ENCODE results near the gene SMYD3. TPM values are rescaled to one million over a fixed set of nuclear protein-coding genes. Genes with fewer than 3 reads are reported as not detected.
"Not testable (repeated sequence)": the region's sequence is repeated elsewhere in the genome, so short reads cannot be mapped to it uniquely, and the experiment has no call there.

Gene SMYD3
- total RNA-seq, 1 donor from 2014 or later: 23.9 TPM

DNA sequence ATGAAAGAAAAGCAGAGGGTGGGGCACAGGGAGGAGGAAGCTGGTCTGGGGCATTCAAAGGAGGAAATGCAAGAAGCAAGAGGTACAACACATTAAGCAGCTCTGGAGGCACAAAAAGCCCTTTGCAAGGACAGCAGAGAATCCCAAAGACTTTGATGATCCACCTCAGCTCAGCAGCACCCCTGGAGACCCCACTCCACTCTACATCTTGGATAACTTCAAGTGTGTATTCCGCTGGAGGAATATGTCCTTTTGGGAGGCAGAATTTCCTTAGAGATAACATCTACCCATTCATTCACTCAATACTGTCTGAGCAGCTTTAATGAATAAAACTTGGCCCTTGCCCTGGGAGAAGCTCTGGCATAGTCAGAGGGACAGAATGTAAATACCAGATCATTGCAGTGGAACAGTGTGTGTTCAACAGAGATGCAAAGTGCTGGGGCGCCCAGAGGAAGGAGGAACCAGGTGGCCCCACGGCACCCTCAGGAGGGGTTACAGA lies 752.6 kb downstream of the SMYD3 start:
- Mint-ChIP-seq H3K36me3 (ENCODE audit: low read depth) (no peaks in the 10 kb centered on the region), H3K4me3 (no peak overlapping the region), H3K4me1 (no peaks in the 10 kb centered on the region), H3K27ac (no peak overlapping the region), H3K9me3 (peaks cover 4% of the 10 kb centered on the region), H3K27me3 (no peaks in the 10 kb centered on the region)
- DNase-seq: no peak
- intact Hi-C loops (cut with micrococcal nuclease): no loop called here

GRCh38 chr1:245753807-245754206 lies 753.3 kb downstream of the SMYD3 start:
- no peak overlapping the region for H3K4me3 Mint-ChIP-seq
- H3K27ac Mint-ChIP-seq: no peak overlapping the region
- no peaks in the 10 kb centered on the region for H3K4me1 Mint-ChIP-seq
- no peaks in the 10 kb centered on the region for H3K27me3 Mint-ChIP-seq
- intact Hi-C loops (cut with micrococcal nuclease): no loop called here
- H3K9me3 Mint-ChIP-seq: peaks cover 4% of the 10 kb centered on the region
- no peaks in the 10 kb centered on the region for H3K36me3 Mint-ChIP-seq (ENCODE audit: low read depth)
- DNase-seq: no peak

- no peak overlapping the region for H3K27ac Mint-ChIP-seq
- no peak overlapping the region for H3K4me3 Mint-ChIP-seq
- no peaks in the 10 kb centered on the region for H3K27me3 Mint-ChIP-seq
- intact Hi-C loops (cut with micrococcal nuclease): no loop called here
- peaks cover 3% of the 10 kb centered on the region for H3K9me3 Mint-ChIP-seq
- no peaks in the 10 kb centered on the region for H3K36me3 Mint-ChIP-seq (ENCODE audit: low read depth)
- no peak for DNase-seq
- no peaks in the 10 kb centered on the region for H3K4me1 Mint-ChIP-seq
Observed at GRCh38 chr1:245752561-245752960, 754.5 kb downstream of the SMYD3 start.

GRCh38 chr1:245751726-245752470 lies 755.2 kb downstream of the SMYD3 start:
- H3K4me1 Mint-ChIP-seq: no peaks in the 10 kb centered on the region
- no peak overlapping the region for H3K4me3 Mint-ChIP-seq
- intact Hi-C loops (cut with micrococcal nuclease): no loop called here
- peaks cover 3% of the 10 kb centered on the region for H3K9me3 Mint-ChIP-seq
- H3K27me3 Mint-ChIP-seq: no peaks in the 10 kb centered on the region
- DNase-seq: no peak
- no peak overlapping the region for H3K27ac Mint-ChIP-seq
- peaks cover 2% of the 10 kb centered on the region for H3K36me3 Mint-ChIP-seq (ENCODE audit: low read depth)

GRCh38 chr1:245751116-245751515 lies 756.0 kb downstream of the SMYD3 start:
- H3K4me1 Mint-ChIP-seq: no peaks in the 10 kb centered on the region
- intact Hi-C loops (cut with micrococcal nuclease): no loop called here

GRCh38 chr1:245750261-245750660 lies 756.8 kb downstream of the SMYD3 start:
- H3K9me3 Mint-ChIP-seq: peaks cover 10% of the 10 kb centered on the region
- no peak overlapping the region for H3K27ac Mint-ChIP-seq
- H3K27me3 Mint-ChIP-seq: no peaks in the 10 kb centered on the region
- no peak for DNase-seq
- H3K4me1 Mint-ChIP-seq: no peaks in the 10 kb centered on the region
- H3K4me3 Mint-ChIP-seq: no peak overlapping the region
- intact Hi-C loops (cut with micrococcal nuclease): no loop called here
- peaks cover 2% of the 10 kb centered on the region for H3K36me3 Mint-ChIP-seq (ENCODE audit: low read depth)

More at GRCh38 chr1:245751116-245751515, 756.0 kb downstream of the SMYD3 start:
- Mint-ChIP-seq H3K27ac (no peak overlapping the region), H3K27me3 (no peaks in the 10 kb centered on the region), H3K9me3 (peaks cover 6% of the 10 kb centered on the region), H3K36me3 (ENCODE audit: low read depth) (peaks cover 2% of the 10 kb centered on the region), H3K4me3 (no peak overlapping the region)
- DNase-seq: no peak

DNA sequence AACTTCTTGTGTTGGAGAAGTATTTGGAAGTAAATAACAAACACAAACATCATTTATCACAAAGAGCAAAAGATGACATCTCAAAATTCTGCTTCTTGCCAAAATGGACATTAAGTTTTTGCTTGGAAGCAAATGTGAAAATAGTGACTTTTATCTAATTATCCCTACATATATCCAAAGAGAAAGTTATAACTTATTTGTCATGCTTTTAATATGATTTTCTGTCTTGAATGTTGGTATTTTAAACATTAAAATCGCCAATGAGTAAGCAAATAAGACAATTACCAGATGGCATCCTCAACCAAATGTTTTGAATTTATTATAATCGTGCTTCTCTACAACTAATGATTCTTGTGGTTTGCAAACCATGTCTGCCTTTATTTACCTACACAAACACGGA lies 758.0 kb downstream of the SMYD3 start:
- Mint-ChIP-seq H3K9me3 (peaks cover 14% of the 10 kb centered on the region), H3K27ac (no peak overlapping the region), H3K27me3 (no peaks in the 10 kb centered on the region), H3K4me3 (no peak overlapping the region), H3K4me1 (no peaks in the 10 kb centered on the region), H3K36me3 (ENCODE audit: low read depth) (peaks cover 2% of the 10 kb centered on the region)
- intact Hi-C loops (cut with micrococcal nuclease): no loop called here
- no peak for DNase-seq

DNA sequence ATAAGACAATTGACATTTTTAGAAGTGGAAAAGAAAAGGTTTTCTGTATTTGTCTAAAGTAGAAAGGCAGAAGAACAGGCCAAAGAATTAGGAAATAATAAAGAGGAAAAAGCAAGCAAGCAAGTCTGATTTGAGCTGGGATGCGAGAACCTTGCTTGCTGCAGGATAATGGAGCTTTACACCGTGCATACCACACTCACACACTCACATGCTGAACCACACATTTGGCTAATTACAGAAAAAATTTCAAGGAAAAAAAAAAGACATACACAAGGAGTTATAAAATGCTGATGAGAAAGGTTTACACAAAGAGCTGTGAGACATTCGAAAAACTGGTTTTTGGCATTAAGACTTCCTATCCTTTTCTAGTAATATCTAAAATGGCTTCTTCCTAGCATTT lies 758.4 kb downstream of the SMYD3 start:
- no peak overlapping the region for H3K27ac Mint-ChIP-seq
- no peak overlapping the region for H3K4me3 Mint-ChIP-seq
- no peak for DNase-seq
- H3K27me3 Mint-ChIP-seq: no peaks in the 10 kb centered on the region
- peaks cover 14% of the 10 kb centered on the region for H3K9me3 Mint-ChIP-seq
- intact Hi-C loops (cut with micrococcal nuclease): no loop called here
- H3K36me3 Mint-ChIP-seq (ENCODE audit: low read depth): peaks cover 2% of the 10 kb centered on the region
- no peaks in the 10 kb centered on the region for H3K4me1 Mint-ChIP-seq

- DNase-seq: no peak
- Mint-ChIP-seq H3K4me3 (no peak overlapping the region), H3K36me3 (ENCODE audit: low read depth) (peaks cover 2% of the 10 kb centered on the region), H3K4me1 (no peaks in the 10 kb centered on the region), H3K9me3 (peaks cover 14% of the 10 kb centered on the region), H3K27me3 (no peaks in the 10 kb centered on the region), H3K27ac (no peak overlapping the region)
- intact Hi-C loops (cut with micrococcal nuclease): no loop called here
Observed at GRCh38 chr1:245748240-245748639, 758.8 kb downstream of the SMYD3 start.

DNA sequence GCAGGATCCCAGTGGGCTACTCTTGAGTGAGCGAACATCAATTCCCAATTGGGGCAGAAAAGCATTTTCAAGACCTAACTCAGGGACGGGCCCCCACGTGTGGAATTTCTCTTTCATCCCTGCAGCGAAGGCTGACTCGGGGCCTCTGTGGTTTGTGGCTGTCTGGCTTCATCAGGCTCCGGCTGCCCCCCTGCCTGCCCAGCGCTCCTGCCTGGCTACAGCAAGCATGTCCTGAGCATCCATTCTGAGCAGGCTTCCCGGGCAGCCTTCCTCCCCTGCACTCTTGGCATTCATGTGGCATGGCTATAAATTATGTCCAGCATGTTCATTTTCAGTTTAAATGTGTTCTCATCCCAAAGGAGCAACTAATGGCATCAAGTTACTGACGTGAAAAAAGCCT lies 764.2 kb downstream of the SMYD3 start:
- Mint-ChIP-seq H3K27ac (no peak overlapping the region), H3K4me1 (no peaks in the 10 kb centered on the region), H3K4me3 (no peak overlapping the region), H3K27me3 (no peaks in the 10 kb centered on the region), H3K36me3 (ENCODE audit: low read depth) (peaks cover 2% of the 10 kb centered on the region), H3K9me3 (peaks cover 11% of the 10 kb centered on the region)
- intact Hi-C loops (cut with micrococcal nuclease): no loop called here
- DNase-seq: no peak

DNA sequence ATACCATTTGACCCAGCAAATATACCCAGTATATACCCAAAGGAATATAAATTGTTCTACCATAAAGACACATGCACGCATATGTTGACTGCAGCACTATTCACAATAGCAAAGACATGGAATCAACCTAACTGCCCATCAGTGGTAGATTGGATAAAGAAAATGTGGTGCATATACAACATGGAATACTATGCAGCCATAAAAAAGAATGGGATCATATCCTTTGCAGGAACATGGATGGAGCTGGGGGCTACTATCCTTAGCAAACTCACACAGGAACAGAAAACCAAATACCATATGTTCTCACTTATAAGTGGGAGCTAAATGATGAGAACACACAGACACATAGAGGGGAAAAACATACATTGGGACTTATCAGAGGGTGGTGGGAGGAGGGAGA lies 766.7 kb downstream of the SMYD3 start:
- DNase-seq; H3K4me3 Mint-ChIP-seq; H3K27ac Mint-ChIP-seq; H3K27me3 Mint-ChIP-seq; H3K9me3 Mint-ChIP-seq; intact Hi-C loops (cut with micrococcal nuclease); H3K4me1 Mint-ChIP-seq; H3K36me3 Mint-ChIP-seq (ENCODE audit: low read depth): not testable (repeated sequence)

- Mint-ChIP-seq H3K9me3 (peaks cover 15% of the 10 kb centered on the region), H3K4me1 (no peaks in the 10 kb centered on the region), H3K27me3 (peaks cover 3% of the 10 kb centered on the region), H3K27ac (no peak overlapping the region), H3K36me3 (ENCODE audit: low read depth) (no peaks in the 10 kb centered on the region), H3K4me3 (no peak overlapping the region)
- intact Hi-C loops (cut with micrococcal nuclease): no loop called here
- no peak for DNase-seq
Observed at GRCh38 chr1:245730801-245731200, 776.3 kb downstream of the SMYD3 start.

DNA sequence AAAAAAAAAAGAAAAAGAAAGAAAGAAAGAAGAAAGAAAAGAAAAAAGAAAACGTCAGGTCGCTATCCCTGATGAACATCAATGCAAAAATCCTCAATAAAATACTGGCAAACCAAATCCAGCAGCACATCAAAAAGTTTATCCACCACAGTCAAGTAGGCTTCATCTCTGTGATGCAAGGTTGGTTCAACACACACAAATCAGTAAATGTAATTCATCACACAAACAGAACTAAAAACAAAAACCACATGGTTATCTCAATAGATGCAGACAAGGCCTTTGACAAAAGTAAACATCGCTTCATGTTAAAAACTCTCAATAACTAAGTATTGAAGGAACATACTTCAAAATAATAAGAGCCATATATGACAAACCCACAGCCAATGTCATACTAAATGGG lies 779.0 kb downstream of the SMYD3 start:
- H3K27ac Mint-ChIP-seq; H3K36me3 Mint-ChIP-seq (ENCODE audit: low read depth); H3K27me3 Mint-ChIP-seq; H3K4me3 Mint-ChIP-seq; intact Hi-C loops (cut with micrococcal nuclease); H3K4me1 Mint-ChIP-seq; DNase-seq: not testable (repeated sequence)
- H3K9me3 Mint-ChIP-seq: peaks cover 21% of the 10 kb centered on the region

DNA sequence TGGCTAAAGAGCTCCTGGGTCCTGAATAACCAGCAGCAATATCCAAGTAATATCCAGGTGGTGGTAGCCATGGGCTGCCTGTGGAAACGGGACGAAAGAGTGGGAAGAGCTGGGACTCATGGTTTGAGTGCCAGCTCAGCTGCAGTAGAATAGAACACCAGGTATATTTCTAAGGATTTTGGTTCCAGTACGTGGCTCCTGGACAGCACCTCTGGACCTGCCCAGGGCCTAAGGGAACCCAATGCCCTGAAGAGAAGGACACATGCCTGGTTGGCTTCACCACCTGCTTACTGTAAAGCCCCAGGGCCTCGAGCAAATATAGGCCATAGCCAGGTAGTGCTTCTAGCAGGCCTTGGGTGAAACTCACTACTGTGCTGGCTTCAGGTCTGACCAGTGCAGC lies 785.6 kb downstream of the SMYD3 start:
- H3K4me1 Mint-ChIP-seq: no peaks in the 10 kb centered on the region
- no peaks in the 10 kb centered on the region for H3K27me3 Mint-ChIP-seq
- H3K4me3 Mint-ChIP-seq: no peak overlapping the region
- H3K36me3 Mint-ChIP-seq (ENCODE audit: low read depth): no peaks in the 10 kb centered on the region
- intact Hi-C loops (cut with micrococcal nuclease): no loop called here
- H3K9me3 Mint-ChIP-seq: peaks cover 8% of the 10 kb centered on the region
- no peak for DNase-seq
- no peak overlapping the region for H3K27ac Mint-ChIP-seq

DNA sequence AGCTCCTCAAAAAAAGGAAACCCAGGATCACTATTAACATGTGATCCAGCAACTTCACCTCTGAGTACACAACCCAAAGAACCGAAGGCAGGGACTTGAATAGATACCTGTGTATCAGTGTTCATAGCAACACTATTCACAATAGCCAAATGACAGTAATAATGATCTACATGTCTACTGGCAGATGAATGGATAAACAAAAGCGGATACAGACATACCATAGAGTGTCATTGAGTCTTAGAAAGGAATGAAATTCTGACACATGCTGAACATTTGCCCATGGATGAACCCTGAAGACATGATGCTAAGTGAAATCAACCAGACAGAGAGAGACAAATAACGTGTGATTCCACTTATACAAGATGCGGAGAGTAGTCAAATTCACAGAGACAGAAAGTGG lies 788.1 kb downstream of the SMYD3 start:
- Mint-ChIP-seq H3K36me3 (ENCODE audit: low read depth) (no peaks in the 10 kb centered on the region), H3K9me3 (no peaks in the 10 kb centered on the region), H3K27ac (no peak overlapping the region), H3K4me3 (no peak overlapping the region), H3K4me1 (no peaks in the 10 kb centered on the region), H3K27me3 (no peaks in the 10 kb centered on the region)
- DNase-seq: no peak
- intact Hi-C loops (cut with micrococcal nuclease): no loop called here

Data from activated CD4-positive, alpha-beta T cell treated with anti-CD3 and anti-CD28 coated beads, Interleukin-2, amount 10 ng/mL, durations not matched to agents 24 days and 14 days (primary cell).